Measurements from ENCODE around the gene LCT. TPM values are rescaled to one million over a fixed set of nuclear protein-coding genes. Genes with fewer than 3 reads are reported as not detected.

Gene LCT
- total and polyA plus RNA-seq, 9 of the 15 experiments (the other 6 are each of a cell fraction or from before 2014, with no cell fraction given): 0.01 to 0.04 (median 0.03) TPM; not detected in 4

GRCh38 chr2:135876066-135876711 lies 39.2 kb upstream of the LCT start, which contains the start of gene MCM6 (continued):
- TF ChIP-seq MITF (IDR thresholded peaks at IDR 0.05) (no peak), ZEB2 (IDR thresholded peaks at IDR 0.05) (no peak), HNRNPK (IDR thresholded peaks at IDR 0.05; ENCODE audit: low read depth, low read length, poor library complexity, severe bottlenecking) (no peak), NUFIP1 (IDR thresholded peaks at IDR 0.05; ENCODE audit: partially characterized antibody) (no peak), E2F1 (CRISPR knock-in tag; IDR thresholded peaks at IDR 0.05) (peak; percentile 99), FOXA3 (CRISPR knock-in tag; conservative IDR thresholded peaks at IDR 0.05 in 1 of 2, IDR thresholded peaks at IDR 0.05 in 1 of 2) (peak; percentile 95 to 98), ZNF354B (CRISPR knock-in tag; IDR thresholded peaks at IDR 0.05) (no peak), TCF15 (CRISPR knock-in tag; IDR thresholded peaks at IDR 0.05) (no peak), GABPB2 (CRISPR knock-in tag; conservative IDR thresholded peaks at IDR 0.05) (no peak), PTRF (tag; IDR thresholded peaks at IDR 0.05) (no peak), ZNF584 (CRISPR knock-in tag; IDR thresholded peaks at IDR 0.05; ENCODE audit: low read depth) (no peak), ZNF655 (CRISPR knock-in tag; IDR thresholded peaks at IDR 0.05) (no peak), ZNF274 (IDR thresholded peaks at IDR 0.05; ENCODE audit: borderline replicate concordance, low read depth, low read length) (no peak), TCF7 (IDR thresholded peaks at IDR 0.05; ENCODE audit: borderline replicate concordance) (no peak), ELK3 (CRISPR knock-in tag; IDR thresholded peaks at IDR 0.05) (no peak), ZSCAN29 (IDR thresholded peaks at IDR 0.05) (no peak), ZNF347 (CRISPR knock-in tag; IDR thresholded peaks at IDR 0.05; ENCODE audit: low read depth) (no peak), TRIM24 (IDR thresholded peaks at IDR 0.05) (peak in 1 of 2 experiments; percentile 28; a peak in 2 of 4 replicates), ZNF764 (CRISPR knock-in tag; IDR thresholded peaks at IDR 0.05; ENCODE audit: low read depth) (no peak), ZNF224 (CRISPR knock-in tag; IDR thresholded peaks at IDR 0.05) (no peak), USF2 (CRISPR knock-in tag; IDR thresholded peaks at IDR 0.05) (no peak), MECOM (CRISPR knock-in tag; IDR thresholded peaks at IDR 0.05) (no peak), SRSF1 (IDR thresholded peaks at IDR 0.05; ENCODE audit: low read depth, low read length) (no peak), SIX5 (IDR thresholded peaks at IDR 0.05; ENCODE audit: borderline replicate concordance in 1 of 2, insufficient read depth in 1 of 2, low read depth in 1 of 2, low read length in 2 of 2) (no peak)

Measured in K562 (cell line).